DMS114 treated with DMSO at 0.1 percent for 48 hours (cell line): ENCODE measurements around the gene DLX1.

Source experiments
- DNase-seq: peaks from one replicate; lab custom pipeline; 2025; ENCODE audit not compliant: unreplicated experiment; lab: John Stamatoyannopoulos, UW

Gene DLX1

GRCh38 chr2:172096626-172097547, 11.6 kb downstream of the DLX1 start:
- DNase-seq = peak; percentile 14

DNA sequence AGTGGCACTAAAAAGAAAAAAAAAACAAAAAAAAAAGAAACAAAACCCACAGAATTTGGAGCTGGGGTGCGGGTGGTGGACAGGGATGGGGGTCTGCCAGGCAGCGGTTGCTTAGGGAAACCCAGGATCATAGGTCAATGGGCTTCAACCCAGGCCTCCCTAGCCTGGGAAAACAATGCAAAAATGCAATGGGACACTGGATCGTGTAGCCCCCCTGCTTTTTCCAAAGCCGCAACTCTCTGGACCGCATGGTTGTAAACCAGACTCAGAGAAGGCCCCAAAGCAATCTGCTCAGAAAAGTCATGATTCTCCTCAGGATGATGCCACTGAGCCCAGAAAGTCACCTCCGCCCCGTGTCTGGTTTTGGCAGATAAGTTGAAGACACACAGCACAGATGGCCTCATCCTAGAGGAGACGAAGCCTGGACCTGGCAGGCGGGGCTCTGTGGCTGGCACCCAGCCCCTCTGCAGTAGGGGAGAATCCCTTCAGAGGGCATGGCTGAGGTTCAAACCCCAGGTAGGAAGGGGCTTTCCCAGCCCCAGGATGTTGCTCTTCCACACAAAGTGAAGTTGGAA, 12.3 kb downstream of the DLX1 start:
- DNase-seq = no peak

DNA sequence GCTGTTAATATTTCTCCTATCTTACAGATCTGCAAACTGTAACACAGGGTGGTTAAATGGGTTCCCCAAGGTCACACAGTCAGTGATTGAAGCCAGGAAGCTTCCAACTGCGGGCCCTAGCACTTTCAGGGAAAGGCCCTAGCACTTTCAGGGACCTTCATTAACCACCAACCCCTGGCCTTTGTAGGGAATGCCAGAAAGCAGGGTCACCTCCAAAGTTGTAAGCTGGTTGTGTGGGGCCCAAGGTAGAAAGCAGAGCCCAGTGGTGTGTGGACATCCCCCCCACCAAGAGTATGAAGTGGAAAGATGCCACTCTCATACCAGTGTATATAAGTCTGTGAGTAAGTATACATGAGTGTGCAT, 13.0 kb downstream of the DLX1 start:
- no peak for DNase-seq

DNA sequence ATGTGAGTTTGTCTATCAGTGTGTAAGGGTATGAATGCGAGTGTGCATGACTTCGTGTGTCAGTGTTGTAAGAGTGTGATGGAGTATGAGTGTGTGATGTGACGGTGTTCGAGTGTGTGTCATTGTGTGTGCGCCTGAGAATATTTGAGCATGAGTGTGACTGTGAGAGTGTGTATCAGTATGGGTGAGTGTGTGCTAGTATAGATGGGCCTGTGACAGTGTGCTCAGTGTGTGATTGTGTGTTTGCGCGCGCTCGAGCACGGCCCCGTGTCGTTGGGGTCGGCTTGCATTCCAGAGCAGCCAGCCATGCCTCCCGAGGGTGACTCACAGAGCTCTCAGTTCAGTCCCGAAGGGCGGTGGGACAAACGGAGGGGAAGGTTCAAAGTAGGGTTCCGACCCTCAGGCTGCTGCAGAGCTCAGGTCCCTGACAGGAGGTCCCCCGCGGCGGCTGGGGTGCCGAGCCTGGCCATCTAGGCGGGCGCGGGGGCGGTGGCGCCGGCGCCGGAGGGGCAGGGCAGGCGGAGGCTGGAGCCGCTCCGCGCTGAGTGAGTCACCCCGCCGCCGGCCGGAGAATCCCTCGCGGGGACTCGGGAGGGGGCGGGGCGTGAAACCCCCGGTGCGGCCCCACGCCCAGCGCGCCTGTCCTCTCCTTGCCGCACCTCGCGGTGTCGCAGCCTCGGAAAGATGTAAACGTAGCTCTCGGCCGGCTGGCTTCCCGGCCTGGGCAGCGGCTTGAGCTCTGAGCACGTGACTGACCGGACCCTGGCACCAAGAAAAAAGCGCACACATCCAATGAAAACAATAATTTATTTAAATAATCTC, 13.6 kb downstream of the DLX1 start:
- peak; percentile 15 for DNase-seq

DNA sequence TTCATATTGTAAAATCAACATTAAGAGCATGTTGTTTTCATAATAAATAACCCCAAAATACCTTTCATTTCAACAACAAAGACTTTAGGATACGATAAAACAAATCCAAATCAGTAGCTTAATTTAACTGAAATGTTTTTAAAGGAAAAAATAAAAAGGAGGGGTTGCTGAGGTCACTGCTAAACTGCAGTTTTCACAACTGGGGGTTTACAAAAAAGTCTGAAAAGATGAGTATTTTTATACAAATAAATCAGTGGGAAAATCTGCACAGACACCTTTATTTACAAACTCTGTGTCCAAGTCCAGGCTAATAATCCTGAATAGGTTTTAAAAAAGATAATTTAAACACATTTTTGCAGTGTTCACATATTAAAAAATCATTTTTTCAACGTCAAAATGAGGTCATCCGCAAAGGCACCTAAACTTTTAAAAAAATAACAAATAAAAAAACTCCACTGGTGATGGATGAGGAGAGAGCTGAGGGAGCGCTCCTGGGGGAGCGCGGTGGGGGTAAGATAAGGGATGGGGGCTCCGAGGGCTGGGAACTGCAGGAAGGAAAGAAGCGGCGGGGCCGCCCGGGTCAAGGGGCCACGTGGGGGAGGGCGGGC, 14.3 kb downstream of the DLX1 start:
- DNase-seq = no peak

- no peak for DNase-seq
These were observed 15.0 kb downstream of the DLX1 start for GRCh38 chr2:172100080-172100934.

- no peak for DNase-seq
These were observed 15.9 kb downstream of the DLX1 start for GRCh38 chr2:172100935-172101820.

DNA sequence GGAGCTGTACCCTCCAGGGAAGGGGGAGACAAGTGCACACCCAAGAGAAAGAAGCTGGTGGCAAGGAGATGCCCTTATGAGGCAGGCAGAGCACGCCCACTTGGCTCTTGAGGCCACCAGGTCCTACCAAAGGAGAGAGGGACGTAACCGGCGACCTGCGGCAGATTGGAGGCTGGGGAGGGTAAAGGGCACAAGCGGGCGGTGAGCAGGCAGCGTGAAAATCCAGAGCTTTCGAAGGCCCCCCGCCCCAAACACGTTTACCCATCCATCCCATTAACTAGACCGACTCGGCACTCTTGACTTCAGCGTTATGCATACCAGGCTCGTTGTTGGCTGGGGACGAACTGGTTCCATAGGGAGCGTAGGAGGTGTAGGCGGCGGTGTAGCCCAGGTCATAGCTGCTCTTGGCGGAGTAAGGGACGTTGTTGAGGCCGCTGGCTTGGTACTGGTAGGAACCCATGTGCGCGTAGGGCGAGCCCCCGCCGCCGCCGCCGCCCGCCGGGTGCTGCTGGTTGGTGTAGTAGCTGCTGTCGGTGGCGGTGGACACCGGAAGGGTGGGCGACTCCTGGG, 16.6 kb downstream of the DLX1 start:
- no peak for DNase-seq

DNA sequence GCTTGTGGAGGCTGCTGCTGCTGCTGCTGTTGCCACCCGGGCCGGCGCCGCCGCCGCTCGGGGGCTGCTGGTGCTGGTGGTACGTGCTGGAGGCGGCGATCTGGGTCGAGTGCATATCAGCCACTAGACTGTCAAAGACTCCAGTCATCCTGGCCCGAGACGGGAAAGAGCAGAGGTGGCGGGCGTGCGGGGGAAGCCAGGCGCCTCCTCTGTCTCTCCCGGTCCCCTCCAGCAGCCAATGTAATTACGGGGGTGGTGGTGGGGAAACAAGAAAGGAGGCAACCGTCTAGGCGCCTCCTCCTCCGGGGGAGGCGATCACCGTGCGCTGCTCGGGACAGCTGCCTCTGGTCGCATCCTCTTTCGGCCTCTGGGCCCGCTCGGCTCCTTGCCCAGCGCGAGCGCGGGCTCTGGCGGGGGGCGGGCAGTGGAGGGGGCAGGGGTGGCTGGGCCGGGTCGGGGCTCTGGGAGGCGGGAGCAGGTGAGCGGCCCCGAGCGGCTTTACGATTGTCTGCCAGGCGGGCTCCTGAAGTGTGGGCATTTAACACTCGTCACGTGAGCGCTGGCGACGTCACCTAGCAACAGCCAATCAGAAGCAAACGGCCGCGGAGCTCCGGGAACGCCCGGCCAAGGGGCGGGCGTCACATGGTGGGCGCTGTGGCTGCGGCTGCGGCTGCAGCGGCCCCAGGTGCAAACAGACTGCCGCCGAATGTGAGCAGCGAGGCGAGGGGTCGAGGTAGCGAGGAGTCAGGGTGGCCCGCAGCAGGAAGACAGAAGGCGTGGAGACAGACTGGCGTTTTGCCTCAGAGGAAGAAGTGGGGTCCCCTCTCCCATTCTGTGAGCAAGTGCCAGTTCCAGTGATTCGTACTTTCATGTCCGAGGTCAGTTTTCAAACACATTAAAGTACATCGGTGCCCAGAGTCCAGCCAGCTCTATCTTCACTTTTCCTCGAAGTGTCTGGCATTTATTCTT, 17.4 kb downstream of the DLX1 start, which contains the start of gene DLX2:
TSS of gene DLX2 (minus strand) at position 510 of the 969 bp plus-strand sequence. CDS start at position 148, 362 bp downstream.
- DNase-seq = peak; percentile 82

DNA sequence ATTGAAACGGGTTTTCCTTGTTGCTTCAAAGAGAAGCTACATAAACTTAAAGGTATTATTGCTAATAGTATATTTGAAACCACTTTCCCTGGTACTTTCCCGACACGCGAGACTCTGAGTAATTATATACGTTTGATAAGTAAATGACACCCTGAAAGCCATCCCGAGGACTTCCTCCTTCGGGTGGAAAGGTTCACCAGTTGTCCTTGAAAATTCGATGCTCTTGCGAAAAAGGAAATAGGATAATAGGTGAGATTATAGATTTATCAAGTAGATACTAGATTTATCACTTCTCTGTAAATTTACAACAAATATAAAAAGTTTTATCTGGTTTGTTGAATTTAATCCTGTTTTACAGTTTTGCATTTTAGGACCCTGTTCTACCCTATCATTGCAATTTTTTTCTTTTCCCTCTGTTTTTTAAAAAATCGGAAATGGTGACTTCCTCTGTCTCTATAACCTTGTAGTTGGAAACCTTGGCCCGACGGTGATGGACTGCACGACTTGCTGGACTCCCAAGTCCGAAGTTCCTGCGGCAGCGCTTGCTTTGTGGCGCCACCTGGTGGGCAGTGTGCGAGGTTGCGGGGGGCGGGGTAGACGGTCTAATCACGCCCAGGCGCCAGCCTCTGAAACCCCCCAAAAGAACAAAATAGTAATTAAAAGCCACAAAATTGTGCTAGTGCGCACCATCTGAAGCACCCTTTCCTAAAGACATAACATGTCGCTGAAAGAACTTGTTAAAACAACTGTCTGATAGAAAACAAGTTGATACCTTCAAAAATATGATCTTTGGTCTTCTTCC, 18.4 kb downstream of the DLX1 start:
- DNase-seq = peak; percentile 59

GRCh38 chr2:172105471-172106107, 20.3 kb downstream of the DLX1 start:
- no peak for DNase-seq

DNA sequence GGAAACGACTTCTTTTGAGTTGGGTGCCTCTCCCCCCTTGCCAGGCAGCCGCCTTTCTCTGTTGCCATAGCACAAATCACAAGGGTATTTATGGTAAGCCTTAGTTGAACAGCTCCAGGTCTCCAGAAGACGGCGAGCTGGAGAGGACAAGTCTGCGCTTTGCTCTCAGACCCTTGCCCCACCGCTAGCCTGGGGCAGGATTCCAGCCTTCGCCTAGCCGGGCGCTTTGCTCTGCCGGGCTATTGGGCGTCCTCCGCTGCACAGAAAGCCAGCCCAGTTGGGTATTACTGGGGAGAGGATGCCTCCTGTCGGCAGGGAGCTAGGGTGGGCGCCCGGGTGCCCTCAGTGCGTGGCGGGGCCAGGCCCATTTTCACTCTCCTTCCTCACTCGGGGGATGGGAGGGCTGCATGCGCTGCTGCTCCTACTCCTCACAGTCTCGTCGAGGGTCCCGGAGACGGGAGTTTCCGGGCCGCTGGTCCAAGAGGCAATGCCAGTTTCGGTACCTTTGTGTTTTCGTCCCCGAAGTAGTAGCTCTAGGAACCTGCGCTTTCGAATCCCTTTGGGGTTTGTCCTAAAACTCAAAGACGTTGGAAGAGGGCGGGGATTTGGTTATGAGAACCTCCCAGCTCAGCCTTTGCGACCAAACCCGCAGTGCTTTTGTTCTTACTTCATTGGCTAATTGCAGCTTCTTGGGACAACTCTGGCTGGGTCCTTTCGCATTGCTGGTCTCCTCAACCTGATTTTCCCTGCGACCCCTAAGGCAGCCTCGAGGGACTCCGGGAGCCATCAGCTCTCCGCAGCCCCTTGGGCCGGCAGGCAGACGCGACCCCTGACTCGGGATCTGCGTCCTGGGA, 21.0 kb downstream of the DLX1 start:
- DNase-seq = peak; percentile 10

GRCh38 chr2:172107690-172108586, 22.6 kb downstream of the DLX1 start:
- no peak for DNase-seq

DNA sequence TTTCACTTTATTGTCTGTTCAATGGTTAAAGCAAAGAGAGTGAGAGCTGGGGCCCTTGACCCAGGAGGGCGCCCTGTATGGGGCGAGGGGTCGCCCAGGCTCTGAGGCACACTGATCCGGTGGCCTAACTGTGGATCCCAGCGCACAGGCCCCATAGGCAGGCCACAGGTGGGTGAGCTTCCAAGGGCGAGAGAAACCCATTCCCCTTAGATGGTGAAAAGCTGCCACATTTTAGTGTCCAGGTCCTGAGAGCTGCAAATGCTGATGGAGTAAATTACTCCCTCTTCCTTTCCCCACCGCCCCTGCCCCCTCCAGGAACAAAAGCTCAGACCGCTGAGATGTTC, 23.3 kb downstream of the DLX1 start:
- no peak for DNase-seq
